ENCODE results near the gene EPS8. TPM values are rescaled to one million over a fixed set of nuclear protein-coding genes. Genes with fewer than 3 reads are reported as not detected.

The EPS8 gene
- total RNA-seq, 1 experiment from 2014 or later, result 232 TPM

DNA sequence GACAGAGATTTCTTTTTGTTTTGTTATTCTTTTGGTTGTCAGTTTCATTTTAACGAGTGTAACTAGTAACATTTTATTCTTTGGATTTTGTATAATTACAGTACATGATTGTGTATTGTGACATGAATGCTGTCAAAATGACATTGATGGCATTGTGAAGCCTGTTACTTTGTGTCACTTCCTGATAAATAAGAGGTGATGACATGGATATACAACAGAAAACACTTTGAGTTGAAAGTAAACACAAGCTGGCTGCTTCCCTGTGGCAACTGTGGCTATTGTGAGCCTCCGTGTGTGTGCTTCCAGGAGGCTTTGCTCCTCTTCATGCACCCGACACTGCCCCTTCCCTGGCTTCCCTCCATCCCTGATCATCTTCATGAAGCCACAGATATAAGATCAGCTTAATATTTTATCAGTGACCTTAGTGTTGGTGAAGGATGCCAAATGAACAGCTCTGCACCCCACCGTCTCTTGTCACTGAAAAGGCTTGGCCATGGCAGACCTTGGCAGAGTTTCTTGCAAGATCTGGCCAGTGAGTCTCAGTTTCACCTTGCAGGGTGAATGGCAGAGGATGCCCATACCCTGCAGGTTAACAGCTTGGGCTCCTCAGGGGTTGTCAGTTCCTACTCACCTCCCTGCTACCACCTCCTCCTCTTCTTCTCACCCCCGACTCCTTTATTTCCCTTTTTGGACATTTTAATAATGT, 191.9 kb downstream of the EPS8 start:
- intact Hi-C loops (cut with micrococcal nuclease; ENCODE audit: unreplicated experiment), result no loop called here
- CTCF ChIA-PET, result no interaction called here

DNA sequence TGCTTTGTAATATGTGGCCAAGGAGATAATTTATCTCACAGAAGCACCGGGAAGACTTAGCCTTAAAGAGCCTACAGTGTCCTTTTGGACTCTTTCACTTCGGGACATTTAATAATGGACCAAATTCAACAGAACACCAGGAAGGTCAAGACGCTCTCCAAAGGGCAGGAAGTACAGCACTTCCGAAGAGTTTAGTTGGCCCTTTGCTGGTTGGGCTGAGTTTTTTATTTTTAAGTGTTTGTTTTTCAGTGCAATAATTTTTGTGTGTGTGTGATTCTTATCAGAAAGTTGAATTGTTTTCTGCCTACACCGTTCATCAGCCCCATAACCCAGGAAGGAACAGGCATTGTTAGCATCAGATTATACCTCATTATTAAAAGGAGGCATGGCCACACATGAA, 193.0 kb downstream of the EPS8 start:
- Histone ChIP-seq H3K27ac (no peak overlapping the region), H3K79me2 (ENCODE audit: low read depth) (no peaks in the 10 kb centered on the region), H3K9me3 (ENCODE audit: insufficient read depth, low read depth) (no peaks in the 10 kb centered on the region), H3K4me3 (no peak overlapping the region), H3K36me3 (ENCODE audit: low read depth) (no peaks in the 10 kb centered on the region), H3F3A (ENCODE audit: insufficient read depth, low read depth) (peaks cover 8% of the 10 kb centered on the region), H2AFZ (no peak overlapping the region), H3K27me3 (ENCODE audit: insufficient read depth, low read depth) (no peaks in the 10 kb centered on the region), H3K9me2 (ENCODE audit: insufficient read depth) (no peaks in the 10 kb centered on the region), H4K20me1 (ENCODE audit: insufficient read depth) (no peaks in the 10 kb centered on the region), H3K4me1 (replicated peaks; ENCODE audit: insufficient read depth) (peaks cover 21% of the 10 kb centered on the region), H3K4me2 (no peak overlapping the region)
- CTCF ChIA-PET, result no interaction called here
- intact Hi-C loops (cut with micrococcal nuclease; ENCODE audit: unreplicated experiment), result no loop called here
- no peak for TF ChIP-seq EZH2 (IDR thresholded peaks at IDR 0.05; ENCODE audit: low read depth)
- TF ChIP-seq, protein P1, sequence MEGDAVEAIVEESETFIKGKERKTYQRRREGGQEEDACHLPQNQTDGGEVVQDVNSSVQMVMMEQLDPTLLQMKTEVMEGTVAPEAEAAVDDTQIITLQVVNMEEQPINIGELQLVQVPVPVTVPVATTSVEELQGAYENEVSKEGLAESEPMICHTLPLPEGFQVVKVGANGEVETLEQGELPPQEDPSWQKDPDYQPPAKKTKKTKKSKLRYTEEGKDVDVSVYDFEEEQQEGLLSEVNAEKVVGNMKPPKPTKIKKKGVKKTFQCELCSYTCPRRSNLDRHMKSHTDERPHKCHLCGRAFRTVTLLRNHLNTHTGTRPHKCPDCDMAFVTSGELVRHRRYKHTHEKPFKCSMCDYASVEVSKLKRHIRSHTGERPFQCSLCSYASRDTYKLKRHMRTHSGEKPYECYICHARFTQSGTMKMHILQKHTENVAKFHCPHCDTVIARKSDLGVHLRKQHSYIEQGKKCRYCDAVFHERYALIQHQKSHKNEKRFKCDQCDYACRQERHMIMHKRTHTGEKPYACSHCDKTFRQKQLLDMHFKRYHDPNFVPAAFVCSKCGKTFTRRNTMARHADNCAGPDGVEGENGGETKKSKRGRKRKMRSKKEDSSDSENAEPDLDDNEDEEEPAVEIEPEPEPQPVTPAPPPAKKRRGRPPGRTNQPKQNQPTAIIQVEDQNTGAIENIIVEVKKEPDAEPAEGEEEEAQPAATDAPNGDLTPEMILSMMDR (conservative IDR thresholded peaks at IDR 0.05), result no peak
- BruUV-seq (replicated peaks), result no TSS peak
- no peak for DNase-seq
- POLR2A ChIA-PET (ENCODE audit: unreplicated experiment), result no interaction called here

More for the DNA sequence above, 191.9 kb downstream of the EPS8 start:
- peaks cover 8% of the 10 kb centered on the region for H3F3A ChIP-seq (ENCODE audit: insufficient read depth, low read depth)
- no peaks in the 10 kb centered on the region for H3K27me3 ChIP-seq (ENCODE audit: insufficient read depth, low read depth)
- no peaks in the 10 kb centered on the region for H3K79me2 ChIP-seq (ENCODE audit: low read depth)
- H4K20me1 ChIP-seq (ENCODE audit: insufficient read depth), result no peaks in the 10 kb centered on the region
- no TSS peak for BruUV-seq (replicated peaks)
- H3K36me3 ChIP-seq (ENCODE audit: low read depth), result no peaks in the 10 kb centered on the region
- no peak overlapping the region for H3K27ac ChIP-seq
- H3K9me3 ChIP-seq (ENCODE audit: insufficient read depth, low read depth), result no peaks in the 10 kb centered on the region
- H3K4me1 ChIP-seq (replicated peaks; ENCODE audit: insufficient read depth), result peaks cover 26% of the 10 kb centered on the region
- no peak overlapping the region for H3K4me2 ChIP-seq
- H2AFZ ChIP-seq, result no peak overlapping the region
- no peak overlapping the region for H3K4me3 ChIP-seq
- TF ChIP-seq, protein P1 (conservative IDR thresholded peaks at IDR 0.05), result no peak
- no peak for TF ChIP-seq EZH2 (IDR thresholded peaks at IDR 0.05; ENCODE audit: low read depth)
- POLR2A ChIA-PET (ENCODE audit: unreplicated experiment), result no interaction called here
- DNase-seq, result no peak
- H3K9me2 ChIP-seq (ENCODE audit: insufficient read depth), result no peaks in the 10 kb centered on the region

DNA sequence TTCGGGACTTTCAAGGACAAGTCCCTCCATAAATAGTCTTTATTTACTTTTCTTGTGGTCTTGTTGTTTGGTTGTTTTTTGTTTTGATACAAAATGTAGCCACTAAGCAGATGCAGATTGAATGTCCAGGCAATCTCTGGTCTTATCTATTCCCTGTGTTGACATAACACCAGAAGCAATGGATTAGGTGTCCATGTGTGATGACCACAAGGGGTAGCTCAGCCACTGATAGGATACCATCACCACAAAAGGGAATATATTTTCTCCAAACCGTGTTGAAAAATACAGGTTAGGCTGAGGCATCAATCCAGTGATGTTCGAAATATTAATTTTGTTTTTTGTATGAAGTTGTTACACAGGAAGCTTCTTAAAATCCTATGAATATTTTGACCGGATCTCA, 196.3 kb downstream of the EPS8 start:
- H3K4me1 ChIP-seq (replicated peaks; ENCODE audit: insufficient read depth), result peaks cover 8% of the 10 kb centered on the region; the same call in 1 of the 2 replicates
- H3K9me2 ChIP-seq (ENCODE audit: insufficient read depth), result no peaks in the 10 kb centered on the region
- H3K4me3 ChIP-seq, result no peak overlapping the region
- BruUV-seq (replicated peaks), result no TSS peak
- no peak for TF ChIP-seq EZH2 (IDR thresholded peaks at IDR 0.05; ENCODE audit: low read depth)
- TF ChIP-seq, protein P1 (conservative IDR thresholded peaks at IDR 0.05), result no peak
- CTCF ChIA-PET, result interaction anchor here (0.6 kb wide), 2 partner anchors 61 to 154 kb away, joined by 3 read pairs; no protein-coding TSS in a partner anchor
- H4K20me1 ChIP-seq (ENCODE audit: insufficient read depth), result no peaks in the 10 kb centered on the region
- no peaks in the 10 kb centered on the region for H3K79me2 ChIP-seq (ENCODE audit: low read depth)
- intact Hi-C loops (cut with micrococcal nuclease; ENCODE audit: unreplicated experiment), result no loop called here
- H3K27ac ChIP-seq, result no peak overlapping the region
- H3K4me2 ChIP-seq, result no peak overlapping the region
- DNase-seq, result no peak
- no peaks in the 10 kb centered on the region; the same call in 1 of the 2 replicates for H3F3A ChIP-seq (ENCODE audit: insufficient read depth, low read depth)
- H3K27me3 ChIP-seq (ENCODE audit: insufficient read depth, low read depth), result no peaks in the 10 kb centered on the region
- POLR2A ChIA-PET (ENCODE audit: unreplicated experiment), result interaction anchor here (0.6 kb wide), 1 partner anchor 69 kb away, joined by 3 read pairs; no protein-coding TSS in a partner anchor
- H2AFZ ChIP-seq, result no peak overlapping the region
- H3K9me3 ChIP-seq (ENCODE audit: insufficient read depth, low read depth), result no peaks in the 10 kb centered on the region
- H3K36me3 ChIP-seq (ENCODE audit: low read depth), result no peaks in the 10 kb centered on the region

Data from PC-9 (cell line).